Adrenal gland (tissue), 12 donors: ENCODE data around the gene TFRC. TPM values are rescaled to one million over a fixed set of nuclear protein-coding genes. Genes with fewer than 3 reads are reported as not detected.
"Not testable (repeated sequence)": the region's sequence is repeated elsewhere in the genome, so short reads cannot be mapped to it uniquely, and the experiment has no call there.

Experiments
- DNase-seq, 7 donors: peaks; one replicate each; pipeline ENCODE4 v3.0.0-alpha.2; 2019 to 2020
- H3K27ac ChIP-seq, 5 donors: fragments of 200-600 bp; sonication (generic) in 4 of 5; 1 replicate in 3 of 5; 2 replicates in 2 of 5; pipeline versions ENCODE4 v1.5.1 to v1.8.0; 2016 to 2020; ENCODE audit warnings: mild to moderate bottlenecking in 1 of 5
- H3K27me3 ChIP-seq: fragments of 200-600 bp; 2 replicates; pipeline ENCODE4 v1.8.0; 2021
- H3K36me3 ChIP-seq, 2 donors: fragments of 200-600 bp; replicated peaks in 1 of 2; 1 replicate in 1 of 2; 2 replicates in 1 of 2; pipeline versions ENCODE4 v1.5.1 to v1.8.0; 2018 to 2022
- H3K4me1 ChIP-seq, 2 donors: fragments of 200-600 bp; replicated peaks in 1 of 2; 1 replicate in 1 of 2; 2 replicates in 1 of 2; pipeline versions ENCODE4 v1.5.1 to v1.8.0; 2018 to 2021
- H3K4me3 ChIP-seq, 4 donors: fragments of 200-600 bp; sonication (generic) in 3 of 4; one replicate each; pipeline ENCODE4 v1.5.1; 2016 to 2018
- H3K9me3 ChIP-seq, 3 donors: fragments of 200-600 bp; sonication (generic) in 1 of 3; replicated peaks in 1 of 3; 1 replicate in 2 of 3; 2 replicates in 1 of 3; pipeline versions ENCODE4 v1.5.1 to v1.8.0; 2016 to 2021
- CTCF ChIP-seq, 6 experiments: fragments of 450-650 bp in 4 of 6; fragments of 200-600 bp in 2 of 6; sonication (generic) in 1 of 6; IDR thresholded peaks; 1 replicate in 5 of 6; 2 replicates in 1 of 6; pipeline versions ENCODE4 v1.5.1 to v1.8.0; 2016 to 2021; ENCODE audit warnings: antibody characterized with exemption in 6 of 6, mild to moderate bottlenecking in 2 of 6, moderate library complexity in 1 of 6
- POLR2A ChIP-seq, 2 donors: fragments of 450-650 bp; IDR thresholded peaks; one replicate each; pipeline ENCODE4 v1.6.1; 2017; ENCODE audit warnings: antibody characterized with exemption in 2 of 2, mild to moderate bottlenecking in 2 of 2, moderate library complexity in 1 of 2
- WGBS, 4 donors: extraction: QIAGEN DNeasy Blood & Tissue Kit in 2 of 4; methylation state at CpG; one replicate each; pipeline versions ENCODE4 v1.1.5 to v1.1.7; 2013 to 2017; 5-methylcytosine and 5-hydroxymethylcytosine counted together
- intact Hi-C, 2 donors: fragments of 100-400 bp; cut with DNase I; formaldehyde crosslinking; loops; one replicate each; pipeline versions ENCODE4 v1.14.1 to v1.15.0; 2022 to 2023
- polyA plus RNA-seq, 3 donors: library from polyadenylated mRNA; stranded (reverse); fragments of 200-250 nt in 2 of 3; fragments of 350-450 nt in 1 of 3; fragmentation: Illumina TruSeq in 1 of 3; extraction: RNeasy Lipid Tissue Mini Kit (QIAGEN cat#74804) in 1 of 3; gene quantifications; one replicate each; pipeline ENCODE4 v1.2.3, GENCODE V29; 2013 to 2014
- total RNA-seq, 9 donors: library from RNA; depleted of rRNA in 4 of 9; stranded (reverse); fragments of >200 nt in 4 of 9; fragments of 120-200 nt in 1 of 9; fragmentation: NEBNext Ultra II Directional in 1 of 9; extraction: Animal tissue kit (Norgen Biotek cat#: 25700) in 1 of 9; gene quantifications; one replicate each; pipeline versions ENCODE4 v1.1.0 to v1.2.4, GENCODE V29; 2013 to 2023
- donor health status: healthy with polysubstance abuse.
- donor health status: Bipolar disorder and iron deficiency.
- donor health status: DM: yes; HTN: yes; CAD: no.
- donor health status: DM: no; HTN: no; CAD: no.
- donor health status: DM: no; HTN: no; CAD: no.
- donor health status: DM: yes; HTN: yes; CAD: no.

The TFRC gene
- total and polyA plus RNA-seq, 12 donors, result 7.3 to 414 (median 60.8) TPM

- Histone ChIP-seq H3K36me3 (no peaks in the 10 kb centered on the region), H3K4me3 (no peak overlapping the region), H3K27me3 (no peaks in the 10 kb centered on the region), H3K27ac (no peak overlapping the region), H3K4me1 (no peaks in the 10 kb centered on the region), H3K9me3 (no peaks in the 10 kb centered on the region)
- intact Hi-C loops, result no loop called here
- DNase-seq, result no peak
- TF ChIP-seq CTCF (IDR thresholded peaks at IDR 0.05) (no peak), POLR2A (IDR thresholded peaks at IDR 0.05) (no peak)
- WGBS, 4 donors, result 44 to 78% (median 70%) methylated on average over 5 to 13 of the region's 13 CpGs
These were observed 26.3 kb upstream of the TFRC start for GRCh38 chr3:196108075-196108743.

- H3K4me1 ChIP-seq, H3K9me3 ChIP-seq, intact Hi-C loops, H3K4me3 ChIP-seq, H3K27me3 ChIP-seq, H3K27ac ChIP-seq, H3K36me3 ChIP-seq, DNase-seq: not testable (repeated sequence)
- WGBS, 4 donors, result 85 to 93% (median 90%) methylated on average over 12 of the region's 12 CpGs
These were observed 22.8 kb upstream of the TFRC start for GRCh38 chr3:196104707-196105106.

- H3K27me3 ChIP-seq, H3K4me1 ChIP-seq, H3K4me3 ChIP-seq, H3K27ac ChIP-seq, intact Hi-C loops, H3K9me3 ChIP-seq, DNase-seq, H3K36me3 ChIP-seq: not testable (repeated sequence)
- 51 to 67% (median 57%) methylated on average over 4 to 8 of the region's 8 CpGs for WGBS, 4 donors
These were observed 16.6 kb upstream of the TFRC start for GRCh38 chr3:196098365-196098980.

- intact Hi-C loops, result no loop called here
- H3K4me3 ChIP-seq, result no peak overlapping the region
- no peaks in the 10 kb centered on the region for H3K4me1 ChIP-seq
- no peak for DNase-seq
- no peaks in the 10 kb centered on the region for H3K9me3 ChIP-seq
- H3K36me3 ChIP-seq, result no peaks in the 10 kb centered on the region
- 65 to 82% (median 79%) methylated on average over 5 of the region's 5 CpGs for WGBS, 4 donors
- TF ChIP-seq CTCF (IDR thresholded peaks at IDR 0.05) (no peak), POLR2A (IDR thresholded peaks at IDR 0.05) (no peak)
- H3K27ac ChIP-seq, result no peak overlapping the region
- no peaks in the 10 kb centered on the region for H3K27me3 ChIP-seq
These were observed 15.7 kb upstream of the TFRC start for GRCh38 chr3:196097373-196098154.

GRCh38 chr3:196096382-196096953 lies 14.6 kb upstream of the TFRC start:
- intact Hi-C loops, result no loop called here
- H3K27ac ChIP-seq, result peak overlapping the region in 1 of 5 donors; percentile 71
- WGBS, 4 donors, result 61 to 72% (median 63%) methylated on average over 10 to 11 of the region's 11 CpGs
- H3K9me3 ChIP-seq, result no peaks in the 10 kb centered on the region
- TF ChIP-seq POLR2A (IDR thresholded peaks at IDR 0.05), result no peak
- TF ChIP-seq CTCF (IDR thresholded peaks at IDR 0.05), result no peak
- no peak overlapping the region for H3K4me3 ChIP-seq
- no peaks in the 10 kb centered on the region for H3K4me1 ChIP-seq
- H3K36me3 ChIP-seq, result no peaks in the 10 kb centered on the region
- H3K27me3 ChIP-seq, result no peaks in the 10 kb centered on the region
- peak in 5 of 7 donors; percentile 20 to 38 (median 36) for DNase-seq
